HG02884 (cell line): ENCODE measurements around the gene VPS13A.
A peak's percentile ranks its signal among the peaks of the same experiment; 100 is the strongest.

Experiments
- ATAC-seq: cut with Tn5 transposase; IDR thresholded peaks from one replicate; pipeline ENCODE4 v1.9.1; 2021; ENCODE audit warnings: mild to moderate bottlenecking, moderate library complexity; ENCODE audit not compliant: unreplicated experiment

Gene VPS13A

DNA sequence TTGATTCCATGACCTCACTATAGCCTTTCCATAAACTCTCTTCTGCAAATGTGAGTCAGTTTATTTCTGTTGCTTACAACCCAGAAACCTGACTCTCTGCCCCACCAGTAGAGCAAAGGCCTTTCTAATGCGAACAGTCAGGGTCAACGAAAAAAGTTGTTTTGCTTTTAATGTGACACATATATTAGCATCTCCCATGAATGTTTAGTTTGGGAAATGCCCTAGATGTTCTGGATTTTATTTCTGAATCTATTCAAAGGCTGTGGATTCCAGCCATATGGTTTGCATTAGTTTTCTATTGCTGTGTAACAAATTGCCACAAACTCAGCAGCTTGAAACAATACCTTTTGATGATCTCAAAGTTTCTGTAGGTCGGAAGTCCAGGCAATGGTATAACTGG lies 277.3 kb downstream of the VPS13A start:
- ATAC-seq = no peak

DNA sequence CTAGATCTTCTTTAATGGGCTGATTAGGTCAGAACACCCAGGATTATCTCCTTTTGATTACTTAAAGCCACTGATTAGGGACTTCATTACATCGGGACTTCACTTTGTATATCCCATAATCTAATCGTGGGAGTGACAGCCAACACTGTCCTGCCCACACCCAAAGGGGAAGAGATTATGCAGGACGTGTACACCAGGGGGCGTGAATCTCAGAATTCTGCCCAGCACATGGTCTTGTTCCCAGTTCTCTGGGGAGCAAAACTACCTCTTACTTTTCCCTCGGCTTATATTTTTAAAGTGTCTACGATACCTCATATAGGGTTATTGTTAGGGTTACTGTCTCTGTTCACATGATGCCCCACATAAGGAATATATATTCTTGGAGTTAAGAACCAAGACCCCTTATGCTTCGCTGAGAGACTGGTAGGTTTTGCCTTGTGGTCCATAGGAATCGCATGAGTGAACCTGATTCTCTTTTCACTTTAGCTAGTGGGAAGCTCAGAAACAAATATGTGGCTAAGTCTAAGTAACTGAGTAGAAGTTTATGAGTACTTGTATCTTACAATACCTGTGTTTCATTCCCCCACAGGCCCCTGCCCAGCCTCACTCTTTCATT lies 278.1 kb downstream of the VPS13A start:
- ATAC-seq = peak; percentile 55

DNA sequence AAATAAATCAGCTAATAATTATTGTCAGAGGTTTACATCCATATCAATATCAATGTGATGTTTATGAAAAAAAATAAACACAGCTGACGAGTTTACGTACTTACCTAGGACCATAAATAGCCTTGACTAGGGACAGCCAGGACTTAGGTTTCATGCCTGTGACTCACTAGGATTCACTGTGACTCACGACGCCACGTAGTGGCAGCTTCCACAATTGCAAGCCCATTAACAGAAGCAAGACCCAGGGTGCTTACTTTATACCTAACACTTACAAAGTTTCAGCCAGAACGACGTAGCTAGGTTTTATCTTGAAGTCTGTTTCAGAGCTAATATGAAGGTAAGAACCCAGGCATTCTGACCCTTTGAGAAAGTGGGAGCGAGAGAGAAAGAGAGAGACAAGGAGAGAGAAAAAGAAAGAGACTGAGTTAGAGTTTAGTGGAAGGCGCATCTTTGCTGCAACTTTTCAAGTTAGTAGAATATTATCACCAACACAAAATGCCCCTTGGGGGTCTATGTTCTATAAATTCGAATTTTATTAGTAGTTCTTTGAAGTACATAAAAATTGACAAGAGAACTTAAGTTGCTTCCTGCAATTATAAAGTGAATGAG lies 279.6 kb downstream of the VPS13A start:
- peak; percentile 73 for ATAC-seq

DNA sequence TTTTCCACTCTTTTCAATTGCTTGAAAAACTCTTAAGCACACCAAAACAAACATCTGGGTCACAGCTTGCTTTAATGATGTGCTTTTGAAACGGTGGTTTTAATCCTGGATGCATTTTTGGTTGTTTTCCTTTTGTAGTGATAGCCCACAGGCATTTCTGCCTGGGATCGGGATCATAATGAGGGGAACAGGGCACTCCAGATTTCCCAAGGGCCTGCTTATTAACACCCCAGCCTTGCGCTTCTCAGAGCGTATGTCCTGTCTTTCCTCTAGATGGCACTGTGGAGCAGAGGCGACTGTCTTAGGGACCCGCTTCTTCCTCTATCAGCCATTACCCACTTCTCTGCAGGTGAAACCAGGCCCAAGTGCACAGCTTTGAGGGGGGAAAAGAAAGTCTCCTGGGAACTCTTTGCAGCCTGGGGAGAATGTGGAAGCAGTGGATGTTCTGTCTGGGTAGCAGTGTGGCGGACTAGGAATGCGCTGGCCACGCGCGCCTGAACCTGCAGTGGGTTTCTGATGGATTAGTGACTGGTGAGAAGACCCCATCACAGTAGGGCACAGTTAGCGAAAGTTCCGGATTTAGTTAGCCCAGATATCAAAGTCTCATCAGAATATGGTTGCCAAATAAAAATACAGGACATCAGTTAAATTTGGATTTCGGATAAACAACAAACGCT lies 280.7 kb downstream of the VPS13A start:
- peak; percentile 70 for ATAC-seq

DNA sequence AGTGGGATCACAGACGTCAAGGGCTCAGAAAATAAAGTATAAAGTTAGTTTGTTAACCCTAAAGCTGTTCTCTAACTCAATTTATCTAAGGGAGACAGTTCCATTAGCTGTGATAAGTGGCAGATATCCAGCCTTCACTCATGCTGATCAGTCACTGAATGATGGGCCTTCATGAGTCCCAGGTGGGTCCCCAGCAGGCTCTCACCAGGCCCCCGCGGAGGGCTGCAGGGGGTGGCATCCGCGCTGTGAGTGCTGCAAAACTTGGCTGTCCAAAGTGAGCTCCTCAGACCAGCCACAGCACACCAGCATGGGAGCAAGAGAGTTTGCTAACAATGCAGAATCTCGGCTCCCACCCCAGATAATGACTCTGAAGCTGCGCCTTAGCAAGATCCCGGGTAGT lies 283.6 kb downstream of the VPS13A start:
- ATAC-seq = no peak

DNA sequence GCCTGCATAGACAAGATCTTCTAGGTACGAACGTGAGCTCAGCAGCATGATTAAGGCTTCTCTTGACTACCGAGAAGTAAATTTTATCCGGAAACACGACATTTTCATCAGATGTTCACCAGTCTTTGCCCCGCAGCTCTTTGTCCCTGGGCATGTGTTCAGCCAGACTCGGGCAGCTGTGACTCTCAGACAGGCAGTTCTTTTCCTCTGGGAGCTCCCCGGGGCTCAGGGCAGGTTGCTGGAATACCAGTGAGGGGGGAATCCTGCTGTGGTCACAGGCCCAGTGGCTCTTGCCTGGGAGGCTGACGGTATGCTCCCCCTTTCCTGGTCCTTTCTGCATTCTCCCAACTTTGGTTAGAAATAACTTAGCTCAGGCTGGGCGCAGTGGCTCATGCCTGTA lies 284.7 kb downstream of the VPS13A start:
- ATAC-seq = no peak

DNA sequence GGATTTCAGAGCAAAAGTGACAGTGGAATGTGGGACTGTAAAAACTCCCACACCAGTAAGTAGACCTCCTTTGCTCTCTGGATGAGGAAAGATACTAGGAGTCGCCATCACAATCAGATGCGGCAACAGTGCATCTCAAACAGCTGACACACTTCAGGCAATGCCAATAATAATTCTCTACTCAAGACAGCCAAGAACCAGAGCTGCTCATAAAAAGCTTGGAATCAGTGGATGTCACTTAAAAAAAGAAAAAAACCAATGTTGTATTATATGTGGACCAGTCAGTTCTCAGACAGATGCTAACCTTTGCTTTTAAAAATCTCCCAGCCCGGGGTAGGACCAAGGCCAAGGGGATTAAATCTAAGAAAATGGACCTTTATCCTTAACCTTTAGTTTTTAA lies 285.8 kb downstream of the VPS13A start:
- no peak for ATAC-seq

DNA sequence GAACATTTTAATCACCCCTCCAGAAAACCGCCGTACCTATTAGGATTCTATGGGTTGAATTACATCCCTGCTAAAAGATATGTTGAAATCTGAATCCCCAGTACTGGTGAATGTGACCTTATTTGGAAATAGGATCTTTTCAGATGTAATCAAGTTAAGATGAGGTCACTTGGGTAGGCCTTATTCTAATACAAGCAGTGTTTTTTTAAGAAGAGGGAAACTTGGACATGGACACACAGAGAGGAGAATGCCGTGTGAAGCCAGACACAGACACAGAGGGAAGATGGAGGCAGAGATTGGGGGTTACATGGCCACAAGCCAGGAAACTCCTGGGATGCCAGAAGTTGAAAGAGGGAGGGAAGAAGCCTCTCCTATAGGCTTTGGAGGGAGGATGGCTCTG lies 287.3 kb downstream of the VPS13A start:
- ATAC-seq = no peak

DNA sequence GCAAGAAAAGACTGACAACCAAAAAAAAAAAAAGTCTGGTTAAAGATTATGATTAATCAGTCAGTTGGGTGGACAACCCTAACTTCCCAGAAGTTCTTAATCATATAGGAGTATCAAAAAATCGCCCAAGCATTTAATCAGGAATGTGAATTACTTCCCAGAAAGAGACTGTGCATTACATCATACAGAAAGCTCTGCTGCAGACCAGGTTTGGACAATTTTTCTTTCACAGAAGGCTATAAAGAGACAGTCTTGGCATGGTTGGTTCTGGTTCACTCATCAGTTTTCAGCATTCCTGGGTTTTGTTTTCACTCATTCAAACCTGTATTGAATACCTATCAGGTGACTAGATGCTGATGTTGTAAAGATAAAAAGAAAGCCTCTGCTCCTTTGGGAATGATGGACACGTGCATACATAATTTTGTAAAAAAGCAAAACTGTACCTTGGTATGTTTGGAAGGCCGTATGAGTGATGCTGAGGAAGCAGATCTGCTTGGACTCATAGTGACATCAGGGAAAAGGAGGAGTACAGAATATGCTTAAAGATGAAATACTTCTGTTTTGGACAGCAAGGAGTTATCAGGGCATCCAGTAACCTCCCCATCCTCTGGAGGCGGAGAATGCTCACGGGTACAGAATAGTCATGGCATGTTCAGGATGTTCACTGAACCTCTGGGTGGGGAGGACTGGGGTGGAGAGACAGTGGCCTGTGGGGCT lies 292.3 kb downstream of the VPS13A start:
- ATAC-seq = no peak
